Neural cell (in vitro differentiated cells): ENCODE results near the gene ADRM1. TPM values are rescaled to one million over a fixed set of nuclear protein-coding genes. Genes with fewer than 3 reads are reported as not detected.

Experiments used
- H2AFZ ChIP-seq: fragments of 200-600, 300-800 bp; sonication (generic), shearing (Covaris generic); 2 replicates; pipeline ENCODE4 v1.6.0; 2014; ENCODE audit warnings: low read depth, mild to moderate bottlenecking, antibody characterized with exemption, low read length, moderate library complexity
- H3F3A ChIP-seq: fragments of 200-600 bp; shearing (Covaris generic); 2 replicates; pipeline ENCODE4 v1.6.1; 2016; ENCODE audit warnings: mild to moderate bottlenecking, moderate library complexity, mixed read lengths, antibody characterized with exemption, low read length; ENCODE audit not compliant: insufficient read depth, poor library complexity, severe bottlenecking
- H3K27ac ChIP-seq: fragments of 200-600, 300-800 bp; sonication (generic), shearing (Covaris generic); 2 replicates; pipeline ENCODE4 v1.5.1; 2014; ENCODE audit warnings: mild to moderate bottlenecking, low read length, moderate library complexity
- H3K27me3 ChIP-seq: fragments of 300-800, 200-600 bp; sonication (generic), shearing (Covaris generic); 2 replicates; pipeline ENCODE4 v1.6.0; 2014; ENCODE audit warnings: mild to moderate bottlenecking, low read depth, low read length, moderate library complexity; ENCODE audit not compliant: insufficient read depth
- H3K36me3 ChIP-seq: fragments of 300-800, 200-600 bp; sonication (generic), shearing (Covaris generic); 2 replicates; pipeline ENCODE4 v1.5.1; 2014; ENCODE audit warnings: mild to moderate bottlenecking, antibody characterized with exemption, low read length, moderate library complexity; ENCODE audit not compliant: insufficient read depth
- H3K4me2 ChIP-seq: fragments of 300-800, 200-600 bp; sonication (generic), shearing (Covaris generic); 2 replicates; pipeline ENCODE4 v1.6.0; 2014; ENCODE audit warnings: mild to moderate bottlenecking, low read length
- H3K4me3 ChIP-seq: fragments of 300-800, 200-600 bp; sonication (generic), shearing (Covaris generic); 2 replicates; pipeline ENCODE4 v1.5.1; 2014; ENCODE audit warnings: mild to moderate bottlenecking, low read length, moderate library complexity
- H3K79me2 ChIP-seq: fragments of 200-600 bp; shearing (Covaris generic); replicated peaks from 2 replicates; pipeline ENCODE4 v1.6.0; 2014; ENCODE audit warnings: mild to moderate bottlenecking, low read length, moderate library complexity; ENCODE audit not compliant: insufficient read depth
- H3K9ac ChIP-seq: fragments of 300-800, 200-600 bp; sonication (generic), shearing (Covaris generic); 2 replicates; pipeline ENCODE4 v1.6.1; 2016; ENCODE audit warnings: mild to moderate bottlenecking, low read length, mixed read lengths
- H3K9me2 ChIP-seq: fragments of 200-600 bp; shearing (Covaris generic); 2 replicates; pipeline ENCODE4 v1.6.1; 2016; ENCODE audit warnings: mild to moderate bottlenecking, low read length, mixed read lengths; ENCODE audit not compliant: insufficient read depth
- H3K9me3 ChIP-seq: fragments of 200-600, 300-800 bp; sonication (generic), shearing (Covaris generic); 2 replicates; pipeline ENCODE4 v1.6.1; 2016; ENCODE audit warnings: mild to moderate bottlenecking, mixed run types, low read length, moderate library complexity, mixed read lengths
- H4K20me1 ChIP-seq: fragments of 200-600 bp; shearing (Covaris generic); 2 replicates; pipeline ENCODE4 v1.6.1; 2016; ENCODE audit warnings: mild to moderate bottlenecking, mixed run types; ENCODE audit not compliant: insufficient read depth
- CTCF ChIP-seq: fragments of 450-650 bp; IDR thresholded peaks from 2 replicates; pipeline ENCODE4 v1.5.1; 2014; ENCODE audit warnings: antibody characterized with exemption, mild to moderate bottlenecking, moderate library complexity; ENCODE audit not compliant: poor library complexity, severe bottlenecking
- EP300 ChIP-seq: fragments of 450-650 bp; conservative IDR thresholded peaks from 2 replicates; pipeline ENCODE4 v1.6.1; 2014; ENCODE audit warnings: antibody characterized with exemption, mild to moderate bottlenecking, moderate library complexity; ENCODE audit not compliant: poor library complexity, severe bottlenecking
- EZH2 ChIP-seq: fragments of 200-600, 300-800 bp; shearing (Covaris generic), sonication (generic); IDR thresholded peaks from 2 replicates; pipeline ENCODE4 v1.6.1; 2014; ENCODE audit warnings: antibody characterized with exemption, low read length, borderline replicate concordance, mild to moderate bottlenecking; ENCODE audit not compliant: insufficient read depth, poor library complexity, severe bottlenecking
- MXI1 ChIP-seq: fragments of 450-650 bp; conservative IDR thresholded peaks from 2 replicates; pipeline ENCODE4 v1.6.1; 2014; ENCODE audit warnings: antibody characterized with exemption, mild to moderate bottlenecking; ENCODE audit not compliant: poor library complexity, severe bottlenecking
- POLR2AphosphoS5 ChIP-seq: IDR thresholded peaks from 2 replicates; pipeline ENCODE4 v1.6.1; 2012
- RAD21 ChIP-seq: fragments of 450-650 bp; conservative IDR thresholded peaks from 2 replicates; pipeline ENCODE4 v1.6.1; 2014; ENCODE audit warnings: antibody characterized with exemption, mild to moderate bottlenecking, moderate library complexity
- REST ChIP-seq: IDR thresholded peaks from 2 replicates; pipeline ENCODE4 v1.6.1; 2012; ENCODE audit warnings: borderline replicate concordance
- SMC3 ChIP-seq: fragments of 450-650 bp; conservative IDR thresholded peaks from 2 replicates; pipeline ENCODE4 v1.6.1; 2014; ENCODE audit warnings: antibody characterized with exemption, mild to moderate bottlenecking, moderate library complexity; ENCODE audit not compliant: poor library complexity
- TAF1 ChIP-seq: IDR thresholded peaks from 2 replicates; pipeline ENCODE4 v1.6.1; 2012; ENCODE audit warnings: low read depth
- polyA plus RNA-seq: library from polyadenylated mRNA; depleted of rRNA; stranded (reverse); fragments of >200 nt; gene quantifications from 2 replicates; pipeline ENCODE4 v1.2.3, GENCODE V29; 2014

The ADRM1 gene
- polyA plus RNA-seq, 1 donor from 2014 or later = 111 TPM

GRCh38 chr20:62337558-62338293, 34.9 kb downstream of the ADRM1 start:
- Histone ChIP-seq H3K4me3 (no peak overlapping the region), H3F3A (no peaks in the 10 kb centered on the region), H3K9ac (no peak overlapping the region), H3K9me3 (no peaks in the 10 kb centered on the region), H3K79me2 (no peaks in the 10 kb centered on the region), H3K27ac (no peak overlapping the region), H3K9me2 (no peaks in the 10 kb centered on the region), H3K4me2 (no peak overlapping the region), H3K27me3 (no peaks in the 10 kb centered on the region), H2AFZ (no peak overlapping the region), H3K36me3 (no peaks in the 10 kb centered on the region), H4K20me1 (no peaks in the 10 kb centered on the region)
- TF ChIP-seq CTCF = no peak
- no peak for TF ChIP-seq RAD21
- TF ChIP-seq EP300 = no peak
- TF ChIP-seq EZH2 = no peak
- no peak for TF ChIP-seq SMC3
- TF ChIP-seq MXI1 = no peak
- no peak for TF ChIP-seq TAF1
- TF ChIP-seq REST = no peak
- TF ChIP-seq POLR2AphosphoS5 = no peak

- no peaks in the 10 kb centered on the region for H3F3A ChIP-seq
- no peak overlapping the region for H2AFZ ChIP-seq
- TF ChIP-seq CTCF (no peak), RAD21 (no peak), MXI1 (no peak), EP300 (no peak), REST (no peak), TAF1 (no peak), SMC3 (no peak), POLR2AphosphoS5 (no peak), EZH2 (no peak)
- H3K9me3 ChIP-seq = no peaks in the 10 kb centered on the region
- no peak overlapping the region for H3K4me3 ChIP-seq
- H3K27ac ChIP-seq = no peak overlapping the region
- H3K4me2 ChIP-seq = no peak overlapping the region
- H3K9ac ChIP-seq = no peak overlapping the region
- H3K27me3 ChIP-seq = no peaks in the 10 kb centered on the region
- no peaks in the 10 kb centered on the region for H3K36me3 ChIP-seq
- H4K20me1 ChIP-seq = no peaks in the 10 kb centered on the region
- no peaks in the 10 kb centered on the region for H3K9me2 ChIP-seq
- no peaks in the 10 kb centered on the region for H3K79me2 ChIP-seq
These were observed 35.5 kb downstream of the ADRM1 start for GRCh38 chr20:62338294-62338620.
